Measurements from ENCODE around the gene POLR3A.

- TF ChIP-seq, protein P1, sequence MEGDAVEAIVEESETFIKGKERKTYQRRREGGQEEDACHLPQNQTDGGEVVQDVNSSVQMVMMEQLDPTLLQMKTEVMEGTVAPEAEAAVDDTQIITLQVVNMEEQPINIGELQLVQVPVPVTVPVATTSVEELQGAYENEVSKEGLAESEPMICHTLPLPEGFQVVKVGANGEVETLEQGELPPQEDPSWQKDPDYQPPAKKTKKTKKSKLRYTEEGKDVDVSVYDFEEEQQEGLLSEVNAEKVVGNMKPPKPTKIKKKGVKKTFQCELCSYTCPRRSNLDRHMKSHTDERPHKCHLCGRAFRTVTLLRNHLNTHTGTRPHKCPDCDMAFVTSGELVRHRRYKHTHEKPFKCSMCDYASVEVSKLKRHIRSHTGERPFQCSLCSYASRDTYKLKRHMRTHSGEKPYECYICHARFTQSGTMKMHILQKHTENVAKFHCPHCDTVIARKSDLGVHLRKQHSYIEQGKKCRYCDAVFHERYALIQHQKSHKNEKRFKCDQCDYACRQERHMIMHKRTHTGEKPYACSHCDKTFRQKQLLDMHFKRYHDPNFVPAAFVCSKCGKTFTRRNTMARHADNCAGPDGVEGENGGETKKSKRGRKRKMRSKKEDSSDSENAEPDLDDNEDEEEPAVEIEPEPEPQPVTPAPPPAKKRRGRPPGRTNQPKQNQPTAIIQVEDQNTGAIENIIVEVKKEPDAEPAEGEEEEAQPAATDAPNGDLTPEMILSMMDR (IDR thresholded peaks at IDR 0.05), result no peak
- TF ChIP-seq POLR2AphosphoS5 (IDR thresholded peaks at IDR 0.05), result no peak
These were observed 33.0 kb upstream of the POLR3A start for GRCh38 chr10:78062296-78062695.

Data from breast epithelium (tissue), 3 donors.